NCI-H2081 (cell line): ENCODE measurements around the gene SIM1.

ENCODE experiments used
- DNase-seq, 2 experiments: peaks; one replicate each; lab custom pipeline; 2025; lab: John Stamatoyannopoulos, UW

SIM1 gene

GRCh38 chr6:100457311-100457990 lies 7.3 kb downstream of the SIM1 start:
- no peak for DNase-seq

- no peak for DNase-seq
Observed at GRCh38 chr6:100456908-100457235, 7.8 kb downstream of the SIM1 start.

GRCh38 chr6:100456141-100456907 lies 8.4 kb downstream of the SIM1 start:
- DNase-seq: no peak

GRCh38 chr6:100455230-100456124 lies 9.2 kb downstream of the SIM1 start:
- no peak for DNase-seq

- no peak for DNase-seq
Observed at GRCh38 chr6:100454551-100455229, 10.0 kb downstream of the SIM1 start.

- DNase-seq: no peak
Observed at GRCh38 chr6:100453701-100454521, 10.8 kb downstream of the SIM1 start.

GRCh38 chr6:100452998-100453397 lies 11.7 kb downstream of the SIM1 start:
- no peak for DNase-seq

- no peak for DNase-seq
Observed at GRCh38 chr6:100451577-100451976, 13.1 kb downstream of the SIM1 start.

DNA sequence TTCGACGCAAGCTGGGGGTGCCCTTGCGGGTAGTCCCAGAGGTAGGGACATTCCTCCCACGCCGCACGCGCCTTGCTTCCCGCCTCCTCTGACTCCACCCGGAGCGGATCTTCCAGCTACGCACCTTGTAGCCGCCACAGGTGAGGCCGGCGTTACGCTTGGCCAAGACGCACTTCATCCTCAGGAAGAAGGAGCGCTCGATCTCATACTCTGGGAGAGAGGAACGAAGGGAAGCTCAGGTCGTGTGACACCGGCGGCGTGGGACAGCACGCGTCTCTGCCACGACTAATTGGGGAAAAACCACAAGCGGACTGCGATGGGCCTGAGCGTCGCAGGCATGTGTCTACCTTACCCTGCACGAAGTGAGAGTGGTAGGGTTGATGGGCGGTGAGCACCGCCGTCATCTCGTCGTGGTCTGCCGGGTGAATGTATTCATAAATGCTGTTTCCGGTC lies 15.5 kb downstream of the SIM1 start:
- no peak for DNase-seq

- DNase-seq: no peak
Observed at GRCh38 chr6:100447900-100448748, 16.6 kb downstream of the SIM1 start.

DNA sequence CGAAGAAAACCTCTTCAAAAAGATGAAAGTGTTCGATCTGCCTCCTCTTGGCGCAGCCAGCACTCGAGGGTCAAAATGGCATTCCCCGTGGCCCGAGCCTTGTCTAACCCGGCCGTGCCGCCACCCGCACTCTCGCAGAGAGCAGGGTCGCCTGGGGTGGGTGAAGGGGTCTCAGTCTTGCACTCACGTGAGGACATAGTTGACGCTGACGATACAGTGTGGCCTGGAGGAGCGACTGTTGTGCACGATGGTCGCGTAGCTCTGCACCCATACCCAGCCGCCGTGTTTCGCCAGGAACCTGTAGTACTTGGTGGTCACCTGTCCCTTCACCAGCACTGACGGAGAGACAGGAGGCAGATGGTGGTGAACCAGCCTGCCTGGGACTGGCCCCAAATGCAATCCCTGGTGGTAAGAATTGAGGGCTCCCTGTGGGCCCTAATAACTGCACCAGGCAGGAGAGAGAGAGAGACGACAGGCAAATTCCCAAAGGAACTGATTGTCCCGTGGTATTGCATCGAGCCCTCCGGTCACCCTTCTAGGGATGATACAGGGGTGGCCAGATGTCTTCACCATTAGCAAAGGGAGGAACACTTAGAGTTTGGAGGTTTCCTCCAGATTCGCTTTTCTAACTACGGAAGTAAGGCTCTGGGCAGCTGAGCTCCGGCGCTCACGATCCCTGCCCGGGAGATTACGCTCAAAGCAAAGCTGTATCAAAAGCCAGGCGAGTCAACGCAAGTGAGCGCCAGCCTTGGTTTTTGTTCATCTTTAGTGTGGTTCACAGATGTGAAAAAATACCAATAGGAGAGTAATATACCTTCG lies 17.4 kb downstream of the SIM1 start:
- no peak for DNase-seq

- no peak for DNase-seq
Observed at GRCh38 chr6:100446115-100447080, 18.3 kb downstream of the SIM1 start.

GRCh38 chr6:100445512-100445911 lies 19.2 kb downstream of the SIM1 start:
- no peak for DNase-seq

GRCh38 chr6:100440935-100441334 lies 23.8 kb downstream of the SIM1 start:
- no peak for DNase-seq

- DNase-seq: no peak
Observed at GRCh38 chr6:100435299-100435698, 29.4 kb downstream of the SIM1 start.

GRCh38 chr6:100433726-100434435 lies 30.8 kb downstream of the SIM1 start:
- DNase-seq: no peak

- no peak for DNase-seq
Observed at GRCh38 chr6:100432136-100432535, 32.6 kb downstream of the SIM1 start.
